ENCODE results near the gene RAB23. TPM values are rescaled to one million over a fixed set of nuclear protein-coding genes. Genes with fewer than 3 reads are reported as not detected.

Gene RAB23
- 12.8 and 12.9 TPM in 2 replicates for total RNA-seq (2014; rRNA removed; shearing (Covaris generic))
- 6.9 and 10.6 TPM in 2 replicates for polyA plus RNA-seq (2015; cell fraction: cytosol; rRNA removed)
- 7.4 and 8.4 TPM in 2 replicates for polyA plus RNA-seq (2015; cell fraction: nucleus; rRNA removed)

DNA sequence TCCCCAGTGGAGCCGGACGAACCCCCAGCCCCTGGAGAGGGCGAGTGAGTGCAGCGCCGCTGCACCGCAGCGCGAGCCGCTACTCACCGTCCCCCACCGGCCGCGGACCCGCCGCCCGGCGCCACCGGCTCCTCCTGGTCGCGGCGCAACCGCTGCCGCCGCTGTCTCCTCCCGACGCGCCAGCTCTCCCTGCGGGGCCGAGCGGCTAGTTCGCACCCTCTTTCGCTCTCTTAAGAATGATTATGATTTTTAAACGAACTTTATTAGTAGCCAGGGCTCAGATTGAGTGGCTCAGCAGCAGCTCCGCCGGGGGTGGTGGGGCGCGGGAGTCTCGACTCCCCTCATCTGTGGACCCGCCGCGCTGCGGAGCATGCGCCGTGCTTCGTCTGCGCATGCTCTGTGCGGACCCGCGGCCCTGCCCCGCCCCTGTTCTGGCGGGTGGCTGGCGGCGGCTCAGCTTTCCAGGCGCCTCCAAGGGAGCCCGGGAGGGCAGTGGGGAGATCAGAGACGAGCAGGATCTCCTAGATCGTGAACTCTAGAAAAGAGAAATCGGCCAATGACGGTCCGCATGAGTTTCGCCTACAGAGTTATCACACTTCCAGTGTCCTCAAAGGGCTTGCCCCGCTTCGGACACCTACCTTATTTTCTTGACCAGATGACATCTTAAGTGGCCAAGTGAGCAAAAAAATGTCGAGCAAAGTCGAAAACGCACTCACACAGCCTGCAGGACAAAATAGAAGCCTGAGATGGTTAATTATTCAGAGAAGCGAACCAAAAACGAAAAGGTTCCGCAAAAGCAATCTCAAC, at the start of gene RAB23:
Gene RAB23 (minus strand): TSS at position 372 of the 807 bp plus-strand sequence. CDS start 11,927 bp downstream, outside the sequence.
- peak; percentile 80 for DNase-seq (ENCODE audit: low read depth, low spot score)
- in situ Hi-C loops (cut with HindIII; ENCODE audit: low pct_unique_long_range_greater_than_20kb, low sequenced_read_pairs): no loop called here

DNA sequence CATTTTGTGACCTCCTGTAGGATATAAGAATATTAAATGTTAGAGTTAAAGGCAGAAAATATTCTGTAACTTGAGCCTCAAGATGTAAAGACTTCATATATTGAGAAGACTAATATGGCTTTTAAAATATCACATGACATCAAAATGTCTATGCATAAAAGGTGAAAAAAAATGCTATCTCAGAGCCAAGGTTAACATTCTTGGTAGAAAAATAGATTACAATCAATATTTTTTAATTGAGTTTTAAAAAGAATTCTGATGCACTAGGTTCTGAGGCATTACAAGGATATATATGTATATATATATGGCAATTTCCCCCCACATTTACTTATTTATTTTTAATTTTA, 46.2 kb upstream of the RAB23 start:
- in situ Hi-C loops (cut with HindIII; ENCODE audit: low pct_unique_long_range_greater_than_20kb, low sequenced_read_pairs): no loop called here
- no peak for DNase-seq (ENCODE audit: low read depth, low spot score)

DNA sequence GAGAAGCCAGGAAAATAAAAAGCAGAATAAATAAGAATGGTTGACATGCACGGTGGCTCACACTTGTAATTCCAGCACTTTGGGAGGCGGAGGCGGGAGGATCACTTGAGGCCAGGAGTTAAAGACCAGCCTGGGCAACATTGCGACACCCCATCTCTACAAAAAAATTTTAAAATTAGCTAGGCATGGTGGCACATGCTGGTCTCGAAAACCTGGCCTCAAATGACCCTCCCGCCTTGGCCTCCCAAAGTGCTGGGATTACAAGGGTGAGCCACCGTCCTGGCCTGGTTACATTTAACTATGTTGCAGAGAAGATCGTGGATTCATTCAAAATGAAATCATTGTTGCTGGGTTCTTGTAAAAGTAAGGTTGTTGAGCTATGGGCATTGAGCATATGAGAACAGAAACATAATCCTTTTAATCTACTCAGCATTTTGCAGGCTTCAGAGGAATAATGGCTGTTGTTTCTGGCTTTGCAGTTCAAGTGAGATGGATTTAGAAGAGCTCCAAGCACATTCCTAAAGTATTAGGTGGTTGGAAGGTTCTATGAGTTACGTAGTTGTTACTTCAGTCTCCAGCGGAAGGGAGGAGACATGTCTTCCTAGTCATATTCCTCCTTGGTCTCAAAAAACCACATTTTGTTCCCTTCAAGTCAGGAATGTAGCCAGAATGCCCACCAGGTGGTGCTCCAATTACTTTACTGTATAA, 45.6 kb upstream of the RAB23 start:
- in situ Hi-C loops (cut with HindIII; ENCODE audit: low pct_unique_long_range_greater_than_20kb, low sequenced_read_pairs): no loop called here
- peak; percentile 80 for DNase-seq (ENCODE audit: low read depth, low spot score)

DNA sequence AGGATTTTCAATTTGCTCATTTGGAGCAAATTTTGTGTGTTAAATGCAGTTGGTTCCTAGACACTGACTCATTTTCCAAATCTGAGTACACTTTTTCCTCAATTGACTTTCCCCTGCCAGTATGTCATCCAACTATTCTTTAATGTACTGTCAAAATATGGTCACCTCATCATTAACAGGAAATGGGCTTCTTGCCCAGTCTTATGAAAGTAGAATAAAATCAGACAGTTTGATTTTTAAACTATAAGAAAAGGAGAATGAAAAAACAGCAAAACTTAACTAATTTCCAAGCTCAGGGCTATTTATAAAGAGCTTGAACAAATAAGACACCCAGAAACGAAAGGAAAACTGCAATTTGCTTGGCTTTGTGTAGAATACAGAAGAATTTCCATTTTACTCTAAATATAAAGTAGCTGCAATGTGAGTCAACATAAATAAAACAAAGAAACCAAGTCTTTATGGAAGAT, 43.7 kb upstream of the RAB23 start:
- DNase-seq (ENCODE audit: low read depth, low spot score): no peak
- in situ Hi-C loops (cut with HindIII; ENCODE audit: low pct_unique_long_range_greater_than_20kb, low sequenced_read_pairs): no loop called here

DNA sequence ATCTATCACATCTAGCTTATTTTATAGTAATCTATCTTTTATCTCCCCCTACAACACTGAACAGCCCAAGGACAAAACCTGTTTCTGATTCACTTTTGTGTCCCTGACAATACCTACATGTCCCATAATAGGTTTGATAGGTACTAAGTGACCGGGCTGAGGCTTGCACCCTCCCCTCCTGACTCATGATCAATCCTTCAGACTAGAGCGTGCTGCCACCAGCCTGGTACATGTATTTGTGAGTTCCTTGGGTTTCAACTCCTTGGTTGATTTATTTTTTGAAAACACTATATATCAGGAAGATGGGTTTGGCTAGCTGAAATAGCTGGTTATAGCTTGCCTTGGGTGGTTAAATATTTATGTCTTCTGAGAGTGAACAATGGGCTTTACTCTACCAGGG, 41.6 kb upstream of the RAB23 start:
- in situ Hi-C loops (cut with HindIII; ENCODE audit: low pct_unique_long_range_greater_than_20kb, low sequenced_read_pairs): no loop called here
- DNase-seq (ENCODE audit: low read depth, low spot score): no peak

DNA sequence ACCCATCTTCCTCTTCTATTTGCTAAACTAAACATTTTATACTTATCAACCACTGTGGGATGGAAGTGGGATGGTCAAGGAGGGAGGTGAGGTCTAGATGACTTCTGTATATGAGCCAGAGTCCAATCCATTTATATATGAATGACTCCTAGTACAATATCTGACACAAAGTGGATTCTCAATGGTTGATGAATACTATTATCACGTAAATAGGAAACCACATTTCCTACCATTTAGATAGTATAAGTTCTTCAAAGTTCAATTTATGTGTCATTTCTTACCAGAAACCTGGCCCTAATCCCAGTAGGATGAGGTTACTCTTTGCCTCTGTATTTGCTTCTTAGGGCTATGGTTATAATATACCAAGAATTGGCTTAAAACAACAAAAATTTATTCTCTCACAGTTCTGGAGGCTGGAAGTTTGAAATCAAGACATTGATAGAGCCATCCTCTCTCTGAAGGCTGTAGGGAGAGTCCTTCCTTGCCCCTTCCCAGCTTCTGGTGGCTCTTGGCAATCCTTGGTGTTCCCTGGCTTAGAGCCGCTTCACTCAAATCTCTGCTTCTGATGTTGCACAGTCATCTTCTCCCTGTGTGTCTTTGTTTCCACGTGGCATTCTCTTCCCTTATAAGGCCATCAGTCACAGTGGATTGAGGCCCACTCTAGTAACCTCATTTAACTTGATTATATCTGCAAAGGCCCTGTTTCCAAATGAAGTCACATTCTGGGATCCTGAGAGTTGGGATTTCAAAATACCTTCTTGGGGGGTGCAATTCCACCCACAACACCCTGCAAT, 41.0 kb upstream of the RAB23 start:
- in situ Hi-C loops (cut with HindIII; ENCODE audit: low pct_unique_long_range_greater_than_20kb, low sequenced_read_pairs): no loop called here
- no peak for DNase-seq (ENCODE audit: low read depth, low spot score)

DNA sequence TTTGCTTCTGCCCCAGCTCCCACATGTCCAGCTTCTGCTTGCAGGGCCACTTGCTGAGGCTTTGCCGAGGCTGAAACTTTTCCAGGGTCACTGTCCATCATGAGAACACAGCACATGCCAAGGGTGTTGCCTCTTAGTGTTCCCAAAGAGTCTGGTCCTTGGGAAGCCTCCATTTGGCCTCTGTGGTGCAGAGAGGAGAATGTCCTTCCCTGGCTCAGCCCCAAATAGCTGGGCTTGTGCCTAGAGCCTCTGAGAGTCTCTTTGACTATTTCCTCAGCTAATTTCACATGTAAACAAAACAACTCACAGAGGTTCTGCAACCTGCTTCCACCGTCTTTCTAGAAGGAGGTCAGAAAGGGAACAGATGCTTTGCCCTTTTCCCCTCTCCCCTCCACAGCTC, 40.4 kb upstream of the RAB23 start:
- in situ Hi-C loops (cut with HindIII; ENCODE audit: low pct_unique_long_range_greater_than_20kb, low sequenced_read_pairs): no loop called here
- no peak for DNase-seq (ENCODE audit: low read depth, low spot score)

DNA sequence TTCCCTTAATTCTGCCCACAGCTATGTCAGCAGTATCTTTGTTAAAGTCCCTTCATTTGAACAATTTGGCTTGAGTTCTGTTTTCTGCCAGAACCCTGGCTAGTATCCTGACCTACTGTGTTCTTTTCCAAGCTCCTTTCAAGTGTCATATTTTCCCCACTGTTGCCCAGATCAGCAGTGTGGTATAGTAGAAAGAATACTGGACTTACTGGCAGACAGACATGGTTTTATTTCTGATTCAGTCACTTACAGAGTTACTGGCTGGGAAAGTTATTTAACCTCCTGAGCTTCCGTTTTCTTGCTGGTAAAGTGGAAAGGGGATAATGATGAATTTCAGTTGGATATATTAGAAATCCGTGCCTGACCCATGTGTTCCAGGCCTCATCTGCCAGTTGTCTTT, 39.8 kb upstream of the RAB23 start:
- DNase-seq (ENCODE audit: low read depth, low spot score): no peak
- in situ Hi-C loops (cut with HindIII; ENCODE audit: low pct_unique_long_range_greater_than_20kb, low sequenced_read_pairs): no loop called here

DNA sequence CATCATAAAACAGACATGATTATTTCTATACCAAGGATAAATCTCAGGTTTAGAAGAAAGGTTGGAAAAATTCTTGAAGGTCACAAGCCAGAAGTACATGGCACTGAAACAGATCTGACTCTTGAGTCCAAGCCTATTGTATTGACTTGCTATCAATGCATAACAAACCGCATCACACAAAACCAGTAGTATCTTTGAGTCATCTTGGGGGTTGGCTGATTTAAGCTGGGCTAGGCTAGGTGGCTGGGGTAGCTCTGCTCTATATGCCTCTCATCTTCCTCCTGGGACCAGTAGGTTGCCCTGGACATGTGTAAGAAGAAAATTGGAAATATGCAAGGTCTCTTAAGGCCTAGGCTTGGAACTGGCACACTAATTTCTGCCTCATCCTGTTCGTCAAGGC, 37.0 kb upstream of the RAB23 start:
- DNase-seq (ENCODE audit: low read depth, low spot score): no peak
- in situ Hi-C loops (cut with HindIII; ENCODE audit: low pct_unique_long_range_greater_than_20kb, low sequenced_read_pairs): no loop called here

DNA sequence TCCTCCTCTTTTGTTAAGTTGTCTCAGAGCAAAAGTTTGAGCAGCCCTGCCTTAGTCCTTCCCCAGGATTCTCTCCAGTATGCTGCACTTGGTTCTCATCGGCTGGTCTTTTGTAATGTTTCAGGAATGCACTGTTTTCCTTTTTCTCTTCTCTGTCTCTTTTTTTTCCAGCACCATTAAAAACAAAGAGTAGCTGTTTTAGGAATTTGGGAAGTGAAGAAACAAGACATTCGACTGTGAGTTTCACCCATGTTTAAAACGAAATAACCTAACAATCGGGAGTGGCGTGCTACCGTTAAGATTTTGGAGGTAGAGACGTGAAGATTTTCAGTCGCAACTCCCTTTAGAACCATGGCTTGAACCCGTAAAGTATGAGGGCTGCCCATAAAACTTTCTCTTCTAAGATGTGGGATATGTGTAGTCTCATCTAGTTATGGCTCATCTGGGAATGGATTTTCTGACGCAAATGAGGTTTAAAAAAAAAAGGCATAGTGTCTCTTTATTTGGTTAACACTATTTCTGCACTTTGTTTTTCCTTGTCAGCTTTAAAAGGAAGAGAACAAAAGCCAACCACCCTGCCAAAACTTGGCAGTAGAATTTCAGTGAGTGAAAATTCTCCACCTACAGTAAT, 35.9 kb upstream of the RAB23 start:
- DNase-seq (ENCODE audit: low read depth, low spot score): peak; percentile 38
- in situ Hi-C loops (cut with HindIII; ENCODE audit: low pct_unique_long_range_greater_than_20kb, low sequenced_read_pairs): no loop called here

DNA sequence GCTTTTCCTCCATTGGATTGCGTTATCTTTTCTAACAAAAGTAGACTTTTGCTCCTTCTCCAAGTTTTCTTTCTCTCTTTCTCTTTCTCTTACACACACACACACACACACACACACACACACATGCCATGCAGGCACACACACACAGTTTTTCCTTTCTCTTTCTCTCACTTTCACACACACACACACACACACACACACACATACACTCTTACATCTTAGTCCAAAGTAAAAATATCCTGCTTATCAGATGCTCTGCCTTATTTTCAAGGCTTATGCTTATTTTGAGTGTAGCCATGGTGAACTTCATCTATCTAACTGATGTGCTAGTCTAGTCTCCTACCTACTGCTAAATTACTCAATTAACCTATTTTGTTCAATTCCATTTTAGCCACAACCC, 34.4 kb upstream of the RAB23 start:
- no peak for DNase-seq (ENCODE audit: low read depth, low spot score)
- in situ Hi-C loops (cut with HindIII; ENCODE audit: low pct_unique_long_range_greater_than_20kb, low sequenced_read_pairs): no loop called here

DNA sequence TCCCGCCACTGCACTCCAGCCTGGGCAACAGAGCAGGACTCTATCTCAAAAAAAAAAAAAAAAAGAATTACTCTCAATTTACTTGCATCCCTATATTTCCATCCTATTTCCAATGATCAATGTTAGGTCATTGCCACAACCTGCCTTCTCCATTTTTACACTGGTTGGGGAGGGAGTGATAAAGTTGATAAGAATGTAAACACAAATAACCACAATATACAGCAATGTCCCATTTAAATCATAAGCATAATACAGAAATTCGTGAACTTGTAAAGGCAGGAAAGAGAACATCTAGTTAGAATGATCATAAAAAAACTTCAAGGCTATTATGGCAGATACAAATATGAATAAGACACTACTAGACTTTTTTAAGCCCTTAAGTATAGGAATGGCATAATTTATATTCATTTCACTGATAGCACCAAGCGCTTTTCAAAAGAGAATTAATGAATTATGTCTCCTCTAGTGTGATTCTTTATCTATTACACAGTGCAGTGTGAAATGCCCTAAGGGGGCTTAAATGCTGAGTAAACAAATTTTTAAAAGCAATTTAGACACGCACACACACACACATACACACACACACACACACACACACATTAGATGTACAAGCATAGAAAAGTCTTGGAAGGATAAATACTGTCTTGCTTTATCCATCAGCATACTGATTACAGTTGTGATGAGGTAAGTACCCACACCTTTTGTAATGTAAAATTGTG, 33.5 kb upstream of the RAB23 start:
- DNase-seq (ENCODE audit: low read depth, low spot score): no peak
- in situ Hi-C loops (cut with HindIII; ENCODE audit: low pct_unique_long_range_greater_than_20kb, low sequenced_read_pairs): no loop called here

DNA sequence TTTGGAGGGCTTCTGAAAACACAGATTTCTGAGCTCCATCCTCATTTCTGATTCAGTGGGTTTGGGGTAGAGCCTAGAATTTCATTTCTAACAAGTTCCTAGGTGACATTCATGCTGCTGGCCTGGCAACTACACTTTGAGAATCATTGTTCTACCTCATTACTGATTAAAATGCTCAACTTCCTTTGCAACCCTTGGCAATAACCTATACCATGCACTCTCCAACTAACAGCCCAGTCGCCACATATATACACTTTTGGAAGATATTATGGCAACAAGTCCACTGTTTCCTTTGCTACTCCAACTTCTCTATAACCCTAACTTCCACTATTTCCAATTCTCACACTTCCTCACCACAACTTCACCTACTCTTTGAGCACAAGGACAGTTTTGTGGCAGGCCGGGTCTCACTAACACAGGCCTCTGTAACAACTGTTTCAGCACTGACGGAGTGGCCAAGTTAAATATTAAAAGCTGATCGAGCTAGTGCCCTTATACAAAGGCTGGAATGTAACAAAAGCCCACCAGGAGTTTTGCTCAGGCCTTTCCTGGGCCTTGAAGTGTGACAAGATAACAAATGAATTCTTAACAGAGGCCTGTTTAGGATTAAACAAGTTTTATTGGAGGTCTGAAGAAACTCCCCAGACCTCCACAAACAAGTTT, 32.1 kb upstream of the RAB23 start:
- no peak for DNase-seq (ENCODE audit: low read depth, low spot score)
- in situ Hi-C loops (cut with HindIII; ENCODE audit: low pct_unique_long_range_greater_than_20kb, low sequenced_read_pairs): no loop called here

DNA sequence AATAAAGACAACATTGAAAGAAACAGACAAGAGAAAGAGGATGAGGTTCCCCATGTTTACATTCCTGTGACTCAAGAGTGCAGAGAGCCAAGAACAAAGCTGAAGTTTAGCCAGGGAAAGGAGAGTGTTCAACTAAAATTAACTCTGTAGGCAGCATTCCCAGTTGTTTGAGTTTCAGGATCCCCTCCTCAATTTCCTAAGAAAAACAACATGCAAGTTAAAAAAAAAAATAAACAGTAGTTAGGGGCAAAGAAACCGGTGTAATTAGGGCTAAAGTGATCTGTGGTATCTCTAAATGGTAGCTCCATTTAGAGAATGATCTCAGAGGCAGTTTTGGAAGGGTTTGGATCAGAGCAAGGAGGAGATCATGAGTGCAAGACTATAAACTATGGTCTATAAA, 30.9 kb upstream of the RAB23 start:
- in situ Hi-C loops (cut with HindIII; ENCODE audit: low pct_unique_long_range_greater_than_20kb, low sequenced_read_pairs): no loop called here
- no peak for DNase-seq (ENCODE audit: low read depth, low spot score)

DNA sequence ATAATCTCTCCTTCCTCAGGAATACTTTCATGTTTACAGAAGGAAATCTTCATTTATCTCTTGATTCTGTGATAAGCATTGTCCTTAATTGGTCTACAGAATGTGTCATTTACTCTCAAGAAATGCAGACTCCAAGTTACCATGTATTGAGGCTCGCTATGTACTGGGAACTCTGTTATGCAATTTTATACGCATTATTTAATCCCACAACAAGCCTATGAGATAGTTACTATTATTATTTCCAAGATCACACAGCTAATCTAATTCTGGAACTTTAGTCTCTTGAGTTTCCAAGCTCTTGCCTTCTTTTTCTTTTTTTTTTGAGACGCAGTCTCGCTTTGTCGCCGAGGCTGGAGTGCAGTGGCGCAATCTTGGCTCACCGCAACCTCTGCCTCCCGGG, 30.0 kb upstream of the RAB23 start:
- DNase-seq (ENCODE audit: low read depth, low spot score): no peak
- in situ Hi-C loops (cut with HindIII; ENCODE audit: low pct_unique_long_range_greater_than_20kb, low sequenced_read_pairs): no loop called here

DNA sequence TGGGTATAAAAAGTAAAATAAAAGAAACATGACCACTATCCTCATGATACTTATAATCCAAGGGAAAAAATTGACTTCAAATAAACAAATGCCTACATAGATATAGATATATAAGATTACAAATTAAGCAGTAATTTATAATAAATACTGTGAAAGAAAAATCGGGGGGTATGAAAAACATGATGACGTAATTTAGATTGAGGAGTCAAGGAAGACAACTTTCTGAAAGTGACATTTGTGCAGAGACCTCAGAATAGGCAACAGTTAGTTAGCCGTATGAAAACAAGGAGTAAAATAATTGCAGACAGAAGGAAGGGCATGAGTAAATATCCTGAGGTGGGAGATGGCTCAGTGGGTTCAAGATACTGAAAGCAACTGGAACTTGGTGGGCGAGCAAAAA, 28.2 kb upstream of the RAB23 start:
- in situ Hi-C loops (cut with HindIII; ENCODE audit: low pct_unique_long_range_greater_than_20kb, low sequenced_read_pairs): no loop called here
- no peak for DNase-seq (ENCODE audit: low read depth, low spot score)
